ENCODE results near the gene SLC44A2. TPM values are rescaled to one million over a fixed set of nuclear protein-coding genes. Genes with fewer than 3 reads are reported as not detected.

SLC44A2 gene
- total RNA-seq, 1 donor from 2014 or later = 49.0 TPM

DNA sequence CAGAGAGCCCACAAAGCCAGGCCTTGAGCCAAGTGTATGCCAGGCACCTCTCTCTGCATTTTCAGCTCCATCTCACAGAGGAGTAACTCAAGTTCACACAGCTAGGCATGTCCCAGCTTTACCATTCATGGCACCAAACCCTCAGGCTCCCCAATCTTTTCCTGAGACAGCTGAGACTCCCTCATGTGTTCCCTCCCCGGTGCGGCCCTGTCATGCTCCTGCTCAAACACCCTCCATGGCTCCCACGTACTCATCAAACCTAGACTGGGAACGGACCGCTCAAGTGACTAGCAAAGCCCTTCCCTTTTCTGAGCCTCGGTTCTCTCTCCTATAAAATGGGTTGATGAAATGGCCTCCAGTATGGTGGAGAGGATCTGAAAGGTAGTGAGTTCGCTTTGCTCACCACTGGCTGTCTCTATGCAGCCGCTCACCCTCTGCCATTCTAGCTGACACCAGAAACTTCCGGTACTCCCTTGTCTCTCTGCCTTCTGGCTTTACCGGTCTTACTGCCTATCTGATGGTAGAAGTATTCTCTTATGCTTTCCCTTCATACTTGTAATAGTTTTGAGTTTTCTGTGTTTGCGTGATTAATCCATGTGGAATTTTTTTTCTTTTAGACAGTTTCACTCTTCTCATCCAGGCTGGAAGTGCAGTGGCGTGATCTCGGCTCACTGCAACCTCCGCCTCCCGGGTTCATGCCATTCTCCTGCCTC is 7.8 kb upstream of the SLC44A2 start:
- no peak for DNase-seq

DNA sequence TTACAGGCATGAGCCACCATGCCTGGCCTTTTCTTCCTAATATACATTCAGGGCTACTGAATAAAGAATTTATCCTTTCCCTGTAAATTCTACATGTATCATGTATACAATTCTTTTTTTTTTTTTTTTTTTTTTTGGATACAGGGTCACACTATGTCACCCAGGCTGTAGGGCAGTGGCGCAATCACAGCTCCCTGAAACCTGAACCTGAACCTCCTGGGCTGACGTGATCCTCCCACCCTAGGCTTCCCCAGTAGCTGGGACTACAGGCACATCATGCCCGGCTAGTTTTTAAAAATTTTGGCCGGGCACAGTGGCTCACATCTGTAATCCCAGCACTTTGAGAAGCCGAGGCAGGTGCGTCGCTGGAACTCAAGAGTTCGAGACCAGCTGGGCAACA is 6.5 kb upstream of the SLC44A2 start:
- DNase-seq = no peak

DNA sequence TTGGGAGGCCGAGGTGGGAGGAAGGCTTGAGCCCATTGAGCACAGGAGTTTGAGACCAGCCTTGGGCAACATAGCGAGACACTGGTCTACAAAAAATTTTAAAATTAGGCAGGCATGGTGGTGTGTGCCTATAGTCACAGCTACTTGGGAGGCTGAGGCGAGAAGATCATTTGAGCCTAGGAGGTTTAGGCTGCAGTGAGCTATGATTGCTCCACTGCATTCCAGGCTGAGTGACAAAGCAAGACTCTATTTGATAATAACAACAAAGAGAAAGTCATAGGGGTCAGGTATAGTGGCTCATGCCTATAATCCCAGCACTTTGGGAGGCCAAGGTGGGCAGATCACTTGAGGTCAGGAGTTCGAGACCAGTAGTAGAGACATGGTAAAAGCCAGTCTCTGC is 4.6 kb upstream of the SLC44A2 start:
- no peak for DNase-seq

DNA sequence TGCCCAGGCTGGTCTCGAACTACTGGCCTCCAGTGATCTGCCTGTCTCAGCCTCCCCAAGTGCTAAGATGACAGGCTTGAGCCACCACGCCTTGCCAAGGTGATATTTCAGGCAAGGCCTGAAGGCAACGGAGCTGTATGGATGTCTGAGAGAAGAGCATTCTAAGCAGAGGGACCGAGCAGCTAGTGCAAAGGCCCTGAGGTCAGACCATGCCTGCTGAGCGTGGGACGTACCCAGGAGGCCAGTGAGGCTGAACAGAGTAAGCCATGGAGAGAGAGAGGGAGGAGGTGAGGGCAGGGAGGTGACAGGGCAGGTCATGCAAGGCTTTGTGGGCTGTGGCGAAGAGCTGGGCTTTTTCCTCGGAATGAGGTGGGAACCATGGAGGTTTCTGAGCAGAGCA is 3.4 kb upstream of the SLC44A2 start:
- DNase-seq = no peak

DNA sequence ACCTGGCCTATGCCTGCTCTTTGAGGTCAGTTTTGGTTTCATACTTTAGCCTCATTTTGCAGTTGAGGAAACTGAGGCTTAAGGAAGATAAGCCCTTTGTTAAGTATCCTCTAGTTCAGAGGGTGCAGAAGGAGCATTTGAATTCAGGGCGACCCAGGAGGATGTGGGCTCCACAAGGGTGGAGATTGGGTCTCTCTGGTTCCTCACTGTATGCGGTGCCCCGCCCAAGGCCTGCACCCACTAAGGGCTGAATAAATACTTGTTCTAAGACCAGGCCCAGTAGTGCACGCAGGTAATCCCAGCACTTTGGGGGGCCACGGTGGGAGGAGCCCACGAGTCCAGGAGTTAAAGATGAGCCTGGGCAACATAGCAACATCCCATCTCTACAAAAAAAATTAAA is 768 bp upstream of the SLC44A2 start:
- no peak for DNase-seq

DNA sequence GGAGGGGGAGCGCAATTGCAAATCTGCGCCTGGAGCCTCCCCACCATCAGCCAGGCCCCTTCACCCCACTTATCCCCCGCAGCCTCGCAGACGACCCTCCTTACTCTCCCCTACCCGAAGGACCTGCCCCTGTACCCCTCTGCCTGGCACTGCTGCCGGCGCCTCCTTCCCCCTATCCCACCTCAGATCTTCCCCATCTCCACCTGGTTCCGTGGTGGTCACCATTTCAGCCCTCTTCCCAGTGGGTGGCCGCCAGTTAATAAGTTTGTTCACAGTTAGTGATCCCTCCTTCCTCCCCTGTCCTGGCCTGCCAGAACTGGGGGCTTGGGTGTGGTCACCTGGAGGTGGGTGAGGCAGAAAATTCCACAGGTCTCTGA is 397 bp downstream of the SLC44A2 start:
- no peak for DNase-seq

DNA sequence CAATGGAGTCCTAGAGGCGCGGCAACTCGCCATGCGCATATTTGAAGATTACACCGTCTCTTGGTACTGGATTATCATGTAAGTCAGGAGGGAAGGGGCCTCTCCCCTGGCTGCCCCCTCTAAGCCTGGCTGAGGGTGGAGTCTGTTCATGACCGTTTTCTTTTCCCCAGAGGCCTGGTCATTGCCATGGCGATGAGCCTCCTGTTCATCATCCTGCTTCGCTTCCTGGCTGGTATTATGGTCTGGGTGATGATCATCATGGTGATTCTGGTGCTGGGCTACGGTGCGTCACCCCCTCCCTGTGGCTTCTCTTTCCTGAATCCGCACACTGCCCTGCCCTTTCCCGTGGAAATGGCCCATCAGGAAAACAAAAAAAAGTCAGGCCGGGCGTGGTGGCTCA is 6.5 kb downstream of the SLC44A2 start:
- no peak for DNase-seq

DNA sequence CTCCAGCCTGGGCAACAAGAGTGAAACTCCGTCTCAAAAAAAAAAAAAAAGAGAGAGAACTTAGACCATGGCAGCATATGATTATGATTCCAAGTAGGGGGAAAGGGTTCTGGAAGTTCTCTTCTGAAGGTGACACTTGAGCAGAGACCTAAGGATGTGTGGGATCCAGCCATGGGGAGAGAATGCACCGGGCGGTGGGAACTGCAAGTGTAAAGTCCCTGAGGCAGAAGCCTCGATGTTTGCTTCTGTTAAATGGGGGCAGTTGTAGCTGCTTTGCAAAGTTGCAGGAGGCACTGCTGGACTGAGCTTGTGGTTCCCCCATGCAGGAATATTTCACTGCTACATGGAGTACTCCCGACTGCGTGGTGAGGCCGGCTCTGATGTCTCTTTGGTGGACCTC is 9.1 kb downstream of the SLC44A2 start:
- DNase-seq = no peak

DNA sequence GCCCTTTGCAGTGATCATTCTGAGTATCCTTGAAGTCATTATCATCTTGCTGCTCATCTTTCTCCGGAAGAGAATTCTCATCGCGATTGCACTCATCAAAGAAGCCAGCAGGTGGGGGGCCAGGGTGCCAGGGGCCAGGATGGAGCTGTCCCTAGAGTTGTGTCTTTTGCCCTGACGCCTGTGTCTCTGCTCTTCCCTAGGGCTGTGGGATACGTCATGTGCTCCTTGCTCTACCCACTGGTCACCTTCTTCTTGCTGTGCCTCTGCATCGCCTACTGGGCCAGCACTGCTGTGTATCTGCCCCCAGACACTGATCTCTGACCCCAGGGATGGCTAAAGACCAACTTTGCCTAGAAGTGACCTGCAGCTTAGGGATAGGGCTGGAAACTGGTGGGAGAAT is 9.6 kb downstream of the SLC44A2 start:
- DNase-seq = no peak

DNA sequence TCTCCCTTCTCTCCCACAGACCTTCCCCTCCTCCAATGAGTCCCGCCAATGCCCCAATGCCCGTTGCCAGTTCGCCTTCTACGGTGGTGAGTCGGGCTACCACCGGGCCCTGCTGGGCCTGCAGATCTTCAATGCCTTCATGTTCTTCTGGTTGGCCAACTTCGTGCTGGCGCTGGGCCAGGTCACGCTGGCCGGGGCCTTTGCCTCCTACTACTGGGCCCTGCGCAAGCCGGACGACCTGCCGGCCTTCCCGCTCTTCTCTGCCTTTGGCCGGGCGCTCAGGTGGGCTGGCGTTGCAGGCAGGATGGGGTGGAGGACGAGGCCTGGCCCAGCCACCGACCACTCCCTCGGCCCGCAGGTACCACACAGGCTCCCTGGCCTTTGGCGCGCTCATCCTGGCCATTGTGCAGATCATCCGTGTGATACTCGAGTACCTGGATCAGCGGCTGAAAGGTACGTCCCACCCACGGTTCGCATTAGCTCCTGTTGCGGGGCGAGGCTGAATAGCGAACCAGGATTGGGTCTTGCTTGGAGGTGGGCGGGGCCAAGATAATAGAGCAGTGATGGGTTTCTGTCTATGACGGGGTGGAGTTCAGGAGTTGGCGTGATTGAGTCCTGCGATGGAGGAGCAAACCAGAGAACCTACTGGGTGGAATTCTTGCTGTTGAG is 11.1 kb downstream of the SLC44A2 start:
- DNase-seq = no peak

DNA sequence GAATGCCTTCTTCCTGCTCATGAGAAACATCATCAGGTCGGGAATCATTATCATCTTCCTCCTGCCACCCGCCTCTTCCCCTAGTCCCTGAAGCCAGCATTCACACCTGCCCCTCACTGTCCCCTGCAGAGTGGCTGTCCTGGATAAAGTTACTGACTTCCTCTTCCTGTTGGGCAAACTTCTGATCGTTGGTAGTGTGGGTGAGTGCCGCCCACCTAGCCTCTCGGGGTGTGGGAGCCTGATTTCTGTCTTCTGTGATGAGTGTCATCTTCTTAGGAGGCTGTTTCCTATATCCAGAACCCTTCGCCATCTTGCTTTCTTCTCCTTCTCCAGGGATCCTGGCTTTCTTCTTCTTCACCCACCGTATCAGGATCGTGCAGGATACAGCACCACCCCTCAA is 12.5 kb downstream of the SLC44A2 start:
- no peak for DNase-seq

DNA sequence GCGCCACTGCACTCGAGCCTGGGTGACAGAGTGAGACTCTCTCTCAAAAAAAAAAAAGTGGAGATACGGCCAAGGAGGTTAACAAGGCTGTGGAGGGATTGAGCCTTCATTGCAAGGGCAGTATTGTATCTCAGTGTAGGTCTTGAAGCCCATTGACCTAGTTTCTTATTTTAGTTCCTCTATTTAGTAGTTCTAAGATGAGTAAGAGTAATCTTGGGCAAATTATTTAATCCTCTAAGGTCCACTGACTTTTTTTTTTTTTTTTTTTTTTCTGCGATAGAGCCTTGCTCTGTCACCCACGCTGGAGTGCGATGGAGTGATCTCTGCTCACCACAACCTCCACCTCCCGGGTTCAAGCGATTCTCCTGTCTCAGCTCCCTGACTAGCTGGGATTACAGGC is 14.5 kb downstream of the SLC44A2 start:
- DNase-seq = no peak

DNA sequence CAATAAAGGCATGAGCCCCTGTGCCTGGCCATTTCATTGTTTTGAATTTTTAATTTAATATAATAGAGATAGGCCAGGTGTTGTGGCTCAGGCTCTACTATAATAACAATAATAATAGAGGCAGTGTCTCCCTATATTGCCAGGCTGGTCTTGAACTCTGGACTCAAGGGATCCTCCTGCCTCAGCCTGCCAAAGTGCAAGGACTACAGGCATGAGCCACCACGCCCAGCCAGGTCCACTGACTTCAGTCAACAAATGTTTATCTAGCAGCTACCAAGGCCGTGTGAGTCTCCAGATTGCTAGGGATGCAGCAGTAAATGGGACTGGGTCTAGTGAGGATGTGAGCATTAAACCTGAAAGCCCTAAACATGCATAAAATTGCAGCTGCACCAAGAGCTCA is 15.0 kb downstream of the SLC44A2 start:
- DNase-seq = no peak

DNA sequence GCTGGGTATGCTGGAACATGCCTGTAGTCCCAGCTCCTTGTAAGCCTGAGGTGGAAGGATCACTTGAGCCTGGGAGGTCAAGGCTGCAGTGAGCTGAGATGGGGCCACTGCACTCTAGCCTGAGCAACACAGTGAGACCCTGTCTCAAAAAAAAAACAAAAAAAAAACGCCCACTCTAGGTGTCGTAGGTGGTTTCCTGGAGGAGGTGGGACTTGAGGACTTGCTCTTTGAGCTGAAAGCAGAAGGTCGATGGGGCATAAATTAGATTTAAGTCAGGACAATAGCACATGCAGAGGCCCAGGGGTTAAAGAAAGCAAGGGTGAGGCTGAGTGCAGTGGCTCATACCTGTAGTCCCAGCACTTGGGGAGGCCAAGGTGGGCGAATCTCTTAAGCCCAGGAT is 15.9 kb downstream of the SLC44A2 start:
- no peak for DNase-seq

DNA sequence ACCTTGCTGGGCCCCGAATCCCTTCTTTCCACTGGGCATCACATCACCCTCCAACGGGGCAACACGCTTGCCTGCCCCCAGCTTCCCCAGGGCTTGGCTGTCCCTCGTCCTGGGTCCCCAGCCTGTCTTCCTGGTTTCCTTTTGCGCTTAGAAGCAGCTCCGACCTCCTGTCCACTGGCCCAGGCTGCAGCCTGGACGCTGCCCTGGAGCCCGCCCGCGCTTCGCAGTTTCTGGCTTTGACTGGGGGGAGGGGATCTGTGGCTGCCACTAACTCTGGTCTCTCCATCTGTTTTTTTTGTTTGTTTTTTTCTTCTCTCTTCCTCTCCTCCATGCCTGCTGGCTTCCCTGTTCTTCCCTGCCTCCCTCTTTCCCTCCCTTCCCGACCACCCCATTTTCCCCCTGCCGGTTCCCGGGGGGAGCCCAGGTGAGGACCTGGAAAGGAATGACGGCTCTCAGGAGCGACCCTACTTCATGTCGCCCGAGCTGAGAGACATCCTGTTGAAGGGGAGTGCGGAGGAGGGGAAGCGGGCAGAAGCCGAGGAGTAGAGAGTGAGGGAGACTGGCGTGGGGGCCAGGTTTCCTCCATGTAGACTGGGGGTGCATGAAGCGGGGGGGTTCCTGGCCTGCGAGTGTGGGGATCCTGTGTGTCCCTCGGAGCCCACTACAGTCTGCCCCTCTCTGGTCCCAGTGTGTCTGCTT is 17.3 kb downstream of the SLC44A2 start:
- no peak for DNase-seq

DNA sequence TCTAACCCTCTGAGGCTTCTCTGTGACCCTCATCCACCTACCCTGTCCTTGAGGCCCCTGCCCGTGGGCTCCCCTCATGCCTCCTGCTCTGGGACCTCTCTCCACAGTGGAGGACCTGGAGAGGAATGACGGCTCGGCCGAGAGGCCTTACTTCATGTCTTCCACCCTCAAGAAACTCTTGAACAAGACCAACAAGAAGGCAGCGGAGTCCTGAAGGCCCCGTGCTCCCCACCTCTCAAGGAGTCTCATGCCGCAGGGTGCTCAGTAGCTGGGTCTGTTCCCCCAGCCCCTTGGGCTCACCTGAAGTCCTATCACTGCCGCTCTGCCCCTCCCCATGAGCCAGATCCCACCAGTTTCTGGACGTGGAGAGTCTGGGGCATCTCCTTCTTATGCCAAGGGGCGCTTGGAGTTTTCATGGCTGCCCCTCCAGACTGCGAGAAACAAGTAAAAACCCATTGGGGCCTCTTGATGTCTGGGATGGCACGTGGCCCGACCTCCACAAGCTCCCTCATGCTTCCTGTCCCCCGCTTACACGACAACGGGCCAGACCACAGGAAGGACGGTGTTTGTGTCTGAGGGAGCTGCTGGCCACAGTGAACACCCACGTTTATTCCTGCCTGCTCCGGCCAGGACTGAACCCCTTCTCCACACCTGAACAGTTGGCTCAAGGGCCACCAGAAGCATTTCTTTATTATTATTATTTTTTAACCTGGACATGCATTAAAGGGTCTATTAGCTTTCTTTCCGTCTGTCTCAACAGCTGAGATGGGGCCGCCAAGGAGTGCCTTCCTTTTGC is 18.0 kb downstream of the SLC44A2 start:
- no peak for DNase-seq

DNA sequence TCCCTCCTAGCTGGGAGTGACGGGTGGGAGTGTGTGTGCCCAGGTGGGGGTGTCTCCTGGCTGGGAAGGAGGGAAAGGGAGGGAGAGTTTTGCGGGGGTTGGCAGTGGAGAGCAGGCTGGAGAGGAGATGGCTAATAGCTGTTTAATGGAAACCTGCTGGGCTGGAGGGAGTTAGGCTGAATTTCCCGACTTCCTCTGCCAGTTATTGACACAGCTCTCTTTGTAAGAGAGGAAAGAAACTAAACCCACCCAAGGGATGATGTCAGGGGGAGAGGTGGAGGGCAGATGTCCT is 18.6 kb downstream of the SLC44A2 start:
- DNase-seq = peak; percentile 59

DNA sequence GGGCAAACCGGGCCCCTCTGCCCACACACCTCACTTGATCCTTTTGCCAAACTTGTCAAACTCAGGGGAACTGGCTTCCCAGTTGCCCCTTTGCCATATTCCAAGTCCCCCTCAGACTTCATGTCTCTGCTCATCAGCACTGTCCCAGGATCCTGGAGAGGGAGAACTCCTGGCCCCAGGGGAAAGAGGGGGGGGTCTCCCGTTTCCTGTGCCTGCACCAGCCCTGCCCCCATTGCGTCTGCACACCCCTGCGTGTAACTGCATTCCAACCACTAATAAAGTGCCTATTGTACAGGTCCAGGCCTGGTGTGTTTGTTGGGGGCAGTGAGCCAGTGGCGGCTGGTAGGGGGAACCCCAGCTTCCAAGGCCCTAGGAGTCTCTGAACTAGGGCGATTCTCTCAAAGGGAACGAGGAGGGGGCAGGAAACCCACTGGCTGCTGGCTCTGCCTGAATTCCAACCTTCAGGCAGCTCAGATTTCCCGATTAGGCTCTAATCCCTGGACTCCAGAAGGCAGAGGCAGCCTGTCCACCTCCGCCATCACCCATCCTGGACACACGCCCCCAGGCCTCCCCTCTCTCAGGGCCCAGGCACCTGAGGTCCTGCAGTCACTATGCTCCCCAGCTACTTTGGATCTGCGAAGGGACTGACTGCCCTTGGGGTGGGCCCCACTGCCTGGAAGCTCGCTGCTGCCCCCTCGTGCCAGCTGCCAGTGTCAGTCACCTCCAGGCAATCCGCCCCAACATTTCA is 19.1 kb downstream of the SLC44A2 start:
- peak; percentile 58 for DNase-seq

DNA sequence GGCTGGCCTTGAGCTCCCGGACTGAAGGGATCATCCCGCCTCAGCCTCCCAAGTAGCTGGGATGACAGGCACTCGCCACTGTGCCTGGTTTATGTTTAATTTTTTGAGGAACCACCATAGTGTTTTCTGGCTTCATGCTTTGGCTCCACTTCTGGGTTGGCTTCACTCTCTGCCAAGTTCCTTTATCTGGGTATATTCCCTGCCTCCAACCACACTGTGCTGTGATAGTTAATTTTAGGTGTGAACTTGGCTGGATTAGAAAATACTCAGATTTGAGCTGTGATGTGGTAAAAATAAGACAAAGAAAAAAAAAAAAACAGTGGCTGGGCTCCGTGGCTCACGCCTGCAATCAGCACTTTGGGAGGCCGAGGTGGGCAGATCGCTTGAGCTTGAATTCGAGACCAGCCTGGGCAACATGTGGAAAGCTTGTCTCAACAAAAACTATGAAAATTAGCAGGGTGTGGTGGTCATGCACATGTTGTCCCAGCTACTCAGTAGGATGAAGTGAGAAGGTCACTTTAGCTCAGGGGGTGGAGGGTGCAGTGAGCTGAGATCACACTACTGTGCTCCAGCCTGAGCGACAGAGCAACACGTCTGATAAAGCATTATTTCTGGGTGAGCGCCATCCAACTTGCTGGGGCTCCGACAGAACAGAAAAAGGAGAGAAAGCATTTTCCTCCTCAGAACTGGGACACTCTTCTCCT is 21.3 kb downstream of the SLC44A2 start:
- no peak for DNase-seq

DNA sequence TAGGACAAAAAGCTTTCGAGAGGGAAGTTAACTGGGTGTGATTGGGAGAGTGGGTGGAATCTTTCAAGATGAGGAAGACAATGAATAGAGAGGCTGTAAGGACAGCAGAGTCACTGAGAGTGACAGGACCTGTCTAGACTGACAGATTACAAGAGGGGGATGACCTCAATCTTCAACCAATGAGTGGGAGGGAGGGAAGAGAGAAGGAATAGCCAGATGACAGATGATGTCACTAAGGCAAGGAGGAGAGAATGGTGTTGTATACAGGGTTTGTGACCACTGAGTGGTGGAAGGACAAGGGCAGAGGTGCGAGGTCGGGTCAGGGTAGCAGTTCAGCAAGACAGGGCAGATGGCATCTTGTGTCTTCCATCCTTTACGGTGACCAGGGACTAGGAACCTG is 23.0 kb downstream of the SLC44A2 start:
- DNase-seq = no peak

DNA sequence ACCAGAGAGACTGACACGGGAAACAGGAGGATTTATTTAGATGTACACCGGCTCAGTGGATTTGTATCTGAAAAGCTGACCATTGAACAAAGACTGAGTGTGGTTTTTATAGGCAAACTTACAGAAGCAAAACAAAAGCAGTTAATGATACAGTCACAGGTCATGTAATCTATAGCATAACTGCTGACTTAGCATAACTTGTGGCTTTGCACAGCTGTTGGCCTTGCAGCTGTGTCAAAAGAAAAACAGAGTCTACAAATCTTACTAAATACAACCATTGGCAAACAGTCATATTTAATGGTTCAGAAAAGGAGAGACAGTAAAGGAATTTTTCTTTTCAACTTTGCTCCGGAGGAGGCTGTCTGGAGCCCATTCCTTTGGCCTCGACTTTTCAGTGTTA is 26.5 kb downstream of the SLC44A2 start:
- no peak for DNase-seq

DNA sequence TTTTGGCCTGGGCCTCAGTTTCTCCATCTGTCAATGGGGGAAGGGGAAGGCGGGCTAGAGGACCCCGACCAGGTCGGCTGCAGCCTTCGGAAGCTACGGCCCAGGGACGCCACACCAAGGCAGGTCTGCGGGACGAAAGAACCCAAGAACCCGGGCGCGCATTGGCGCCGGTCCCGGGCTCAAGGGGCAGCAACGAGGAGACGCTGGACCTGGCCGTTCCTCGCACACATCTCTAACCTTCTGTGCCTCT is 28.1 kb downstream of the SLC44A2 start:
- no peak for DNase-seq

Measured in skin of body (tissue), 2 donors.